Uterus (tissue), 2 donors: ENCODE measurements around the gene LBP.

ENCODE experiments used
- CTCF ChIP-seq, 4 experiments: fragments of 200-600 bp in 2 of 4; fragments of 450-650 bp in 2 of 4; sonication (generic) in 2 of 4; IDR thresholded peaks; one replicate each; pipeline ENCODE4 v1.5.1; 2016 to 2019; ENCODE audit warnings: antibody characterized with exemption in 4 of 4, mild to moderate bottlenecking in 2 of 4, moderate library complexity in 1 of 4
- POLR2A ChIP-seq, 2 donors: fragments of 450-650 bp; IDR thresholded peaks; one replicate each; pipeline ENCODE4 v1.6.1; 2016; ENCODE audit warnings: antibody characterized with exemption in 2 of 2, mild to moderate bottlenecking in 1 of 2, moderate library complexity in 1 of 2

DNA sequence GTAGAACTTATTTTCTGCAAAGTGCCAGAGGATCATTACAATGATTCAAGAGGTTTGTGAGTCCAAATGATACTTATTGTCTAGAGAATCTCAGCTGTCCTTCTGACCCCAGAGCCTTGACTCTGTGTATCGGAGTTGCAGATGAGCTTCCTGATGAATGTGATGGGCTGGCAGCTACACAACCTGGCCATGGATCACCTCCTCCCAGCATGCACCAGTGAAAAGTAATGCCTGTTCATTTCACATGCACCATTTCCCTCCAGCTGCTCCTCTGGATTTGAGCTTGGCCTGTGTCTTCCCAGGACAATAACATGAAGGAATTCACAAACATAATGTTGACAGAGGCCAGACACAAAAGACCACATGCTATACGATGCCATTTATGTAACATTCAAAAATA is 58.9 kb downstream of the LBP start:
- no peak for TF ChIP-seq CTCF (IDR thresholded peaks at IDR 0.05)
- no peak for TF ChIP-seq POLR2A (IDR thresholded peaks at IDR 0.05)
